HEK293 (cell line): ENCODE measurements around the gene GNG5.

Experiments
- CTCF ChIA-PET: fragments of 350-600 bp; formaldehyde crosslinking; extraction: SDS; loops from one replicate; lab custom pipeline; 2021; ENCODE audit warnings: antibody characterized with exemption; lab: Yijun Ruan, JAX
- POLR2A ChIA-PET: fragments of 300-600 bp; formaldehyde crosslinking; extraction: SDS; loops from one replicate; lab custom pipeline; 2020; ENCODE audit warnings: antibody characterized with exemption, inconsistent platforms; lab: Yijun Ruan, JAX
- H3K27ac ChIP-seq: fragments of 200-500 bp; sonication (Bioruptor generic); 2 replicates; pipeline ENCODE4 v1.5.1; 2014; ENCODE audit warnings: low read depth, low read length, control low read depth, inconsistent platforms; ENCODE audit errors: extremely low read depth
- H3K36me3 ChIP-seq, 2 experiments: fragments of 200-500 bp in 1 of 2; sonication (Bioruptor generic) in 1 of 2; 1 replicate in 1 of 2; 2 replicates in 1 of 2; pipeline ENCODE4 v1.5.1; 2014 to 2017; ENCODE audit warnings: inconsistent platforms in 2 of 2, low read length in 2 of 2; ENCODE audit not compliant: control insufficient read depth in 2 of 2, insufficient read depth in 1 of 2
- H3K4me1 ChIP-seq: fragments of 200-500 bp; sonication (Bioruptor generic); 2 replicates; pipeline ENCODE4 v1.5.1; 2014; ENCODE audit warnings: mild to moderate bottlenecking, low read length, inconsistent platforms; ENCODE audit not compliant: control insufficient read depth, insufficient read depth
- H3K4me3 ChIP-seq: 2 replicates; pipeline ENCODE4 v1.5.1; 2011; ENCODE audit warnings: low read depth, mild to moderate bottlenecking, control low read depth, low read length, moderate library complexity
- H3K9me3 ChIP-seq: fragments of 200-500 bp; sonication (Bioruptor generic); 2 replicates; pipeline ENCODE4 v1.5.1; 2014; ENCODE audit warnings: low read depth, low read length, inconsistent platforms; ENCODE audit not compliant: control insufficient read depth, insufficient read depth
- SCRT2 ChIP-seq: fragments of 450-650 bp; formaldehyde crosslinking; IDR thresholded peaks from 2 replicates; pipeline ENCODE4 v1.5.1; 2016; ENCODE audit warnings: missing biosample characterization, missing genetic modification characterization
- SETDB1 ChIP-seq: IDR thresholded peaks from one replicate; pipeline ENCODE4 v1.6.1; 2017; ENCODE audit warnings: mild to moderate bottlenecking, low read length, moderate library complexity, mixed read lengths; ENCODE audit not compliant: insufficient read length
- YY2 ChIP-seq: fragments of 450-650 bp; formaldehyde crosslinking; IDR thresholded peaks from 2 replicates; pipeline ENCODE4 v1.5.1; 2016; ENCODE audit warnings: missing biosample characterization, missing genetic modification characterization
- ZNF112 ChIP-seq: fragments of 450-650 bp; formaldehyde crosslinking; IDR thresholded peaks from 2 replicates; pipeline ENCODE4 v1.5.0; 2017; ENCODE audit warnings: missing biosample characterization, missing genetic modification characterization
- ZNF391 ChIP-seq: fragments of 450-650 bp; formaldehyde crosslinking; IDR thresholded peaks from 2 replicates; pipeline ENCODE4 v1.5.1; 2016; ENCODE audit warnings: low read depth, missing biosample characterization, missing genetic modification characterization, borderline replicate concordance
- ZNF473 ChIP-seq: fragments of 450-650 bp; formaldehyde crosslinking; IDR thresholded peaks from 2 replicates; pipeline ENCODE4 v1.5.1; 2017; ENCODE audit warnings: missing biosample characterization, missing genetic modification characterization
- ZNF529 ChIP-seq: fragments of 450-650 bp; formaldehyde crosslinking; IDR thresholded peaks from 2 replicates; pipeline ENCODE4 v1.5.1; 2017; ENCODE audit warnings: missing genetic modification characterization, missing biosample characterization; ENCODE audit not compliant: insufficient replicate concordance
- ZNF624 ChIP-seq: fragments of 450-650 bp; formaldehyde crosslinking; IDR thresholded peaks from 2 replicates; pipeline ENCODE4 v1.5.1; 2017; ENCODE audit warnings: missing biosample characterization, missing genetic modification characterization
- ZNF645 ChIP-seq: fragments of 450-650 bp; formaldehyde crosslinking; IDR thresholded peaks from 2 replicates; pipeline ENCODE4; 2016; ENCODE audit warnings: missing biosample characterization, missing genetic modification characterization
- ZNF660 ChIP-seq: fragments of 450-650 bp; IDR thresholded peaks from 2 replicates; pipeline ENCODE4 v1.5.1; 2018; ENCODE audit warnings: missing biosample characterization, mild to moderate bottlenecking, missing genetic modification characterization
- ZNF677 ChIP-seq: fragments of 450-650 bp; IDR thresholded peaks from 2 replicates; pipeline ENCODE4 v1.5.0; 2018; ENCODE audit warnings: missing biosample characterization, mild to moderate bottlenecking, missing genetic modification characterization, moderate library complexity
- ZNF837 ChIP-seq: fragments of 450-650 bp; formaldehyde crosslinking; IDR thresholded peaks from 2 replicates; pipeline ENCODE4 v1.5.1; 2016; ENCODE audit warnings: missing biosample characterization, missing genetic modification characterization
- TF ChIP-seq, protein P1 (sequence below): fragments of 450-650 bp; formaldehyde crosslinking; IDR thresholded peaks from 2 replicates; pipeline ENCODE4 v1.5.1; 2017; ENCODE audit warnings: missing biosample characterization, missing genetic modification characterization
- TF ChIP-seq, protein P2 (sequence below): fragments of 450-650 bp; formaldehyde crosslinking; IDR thresholded peaks from 2 replicates; pipeline ENCODE4 v1.5.1; 2017; ENCODE audit warnings: missing biosample characterization, missing genetic modification characterization

The GNG5 gene

DNA sequence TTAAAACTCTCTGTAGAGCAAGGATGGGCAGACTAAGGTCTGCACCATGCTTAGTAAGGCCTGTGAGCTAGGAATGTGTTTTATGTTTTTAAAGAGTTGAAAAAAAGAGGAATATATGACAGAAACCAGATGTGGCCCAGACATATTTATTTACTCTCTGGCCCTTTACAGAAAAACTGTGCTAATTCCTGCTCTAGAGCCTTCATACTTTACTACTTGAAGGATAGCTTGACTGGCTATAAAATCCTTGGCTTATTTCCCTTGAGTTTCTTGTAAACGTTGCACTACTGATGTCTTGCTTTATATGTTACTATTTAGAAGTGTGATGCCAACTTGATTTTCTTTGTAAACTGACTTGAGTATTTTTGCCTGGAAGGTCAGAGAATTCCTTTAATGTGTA, 34.4 kb upstream of the GNG5 start:
- CTCF ChIA-PET, result interaction anchor here (0.6 to 1.6 kb wide), 2 partner anchors 395 to 479 kb away, joined by 3 read pairs; no protein-coding TSS in a partner anchor
- TF ChIP-seq, protein P1, sequence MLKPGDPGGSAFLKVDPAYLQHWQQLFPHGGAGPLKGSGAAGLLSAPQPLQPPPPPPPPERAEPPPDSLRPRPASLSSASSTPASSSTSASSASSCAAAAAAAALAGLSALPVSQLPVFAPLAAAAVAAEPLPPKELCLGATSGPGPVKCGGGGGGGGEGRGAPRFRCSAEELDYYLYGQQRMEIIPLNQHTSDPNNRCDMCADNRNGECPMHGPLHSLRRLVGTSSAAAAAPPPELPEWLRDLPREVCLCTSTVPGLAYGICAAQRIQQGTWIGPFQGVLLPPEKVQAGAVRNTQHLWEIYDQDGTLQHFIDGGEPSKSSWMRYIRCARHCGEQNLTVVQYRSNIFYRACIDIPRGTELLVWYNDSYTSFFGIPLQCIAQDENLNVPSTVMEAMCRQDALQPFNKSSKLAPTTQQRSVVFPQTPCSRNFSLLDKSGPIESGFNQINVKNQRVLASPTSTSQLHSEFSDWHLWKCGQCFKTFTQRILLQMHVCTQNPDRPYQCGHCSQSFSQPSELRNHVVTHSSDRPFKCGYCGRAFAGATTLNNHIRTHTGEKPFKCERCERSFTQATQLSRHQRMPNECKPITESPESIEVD (tag by site-specific recombination), result peak; percentile 25; the same call in 1 of the 2 replicates
- TF ChIP-seq ZNF112 (tag by site-specific recombination), result no peak

DNA sequence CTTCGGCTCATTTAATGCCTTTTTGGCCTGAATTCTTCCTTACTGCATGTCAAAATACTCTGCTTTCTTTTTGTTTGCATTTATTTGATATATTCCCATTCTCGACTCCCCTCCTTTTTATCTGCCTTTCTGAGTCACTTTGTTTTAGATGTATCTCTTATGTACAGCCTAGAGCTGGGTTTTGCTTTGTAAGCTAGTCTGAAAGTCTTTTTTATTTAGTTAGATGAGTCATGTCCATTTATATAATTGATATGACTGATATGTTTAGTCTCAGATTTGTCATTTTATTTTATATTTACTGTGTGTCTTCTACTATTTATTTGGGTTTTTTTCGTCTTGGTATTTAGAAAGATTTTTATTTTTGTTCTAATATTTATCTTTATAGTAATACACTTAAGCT, 33.6 kb upstream of the GNG5 start:
- H3K4me3 ChIP-seq, result no peak overlapping the region
- H3K4me1 ChIP-seq, result no peaks in the 10 kb centered on the region
- TF ChIP-seq ZNF391 (tag by site-specific recombination) (no peak), ZNF837 (tag by site-specific recombination) (no peak), ZNF473 (tag by site-specific recombination) (no peak), ZNF624 (tag by site-specific recombination) (no peak)
- ChIA-PET POLR2A (no interaction called here), CTCF (interaction anchor here (1.6 kb wide), 1 partner anchor 396 kb away, joined by 3 read pairs; no protein-coding TSS in a partner anchor)
- H3K27ac ChIP-seq, result no peak overlapping the region
- no peaks in the 10 kb centered on the region for H3K9me3 ChIP-seq
- peaks cover 0 to 3% of the 10 kb centered on the region in 2 experiments; a peak in 1 of 3 replicates for H3K36me3 ChIP-seq

More for the DNA sequence above, 34.4 kb upstream of the GNG5 start:
- Histone ChIP-seq H3K27ac (no peak overlapping the region), H3K36me3 (peaks cover 0 to 3% of the 10 kb centered on the region in 2 experiments; a peak in 1 of 3 replicates), H3K4me1 (no peaks in the 10 kb centered on the region), H3K4me3 (no peak overlapping the region), H3K9me3 (no peaks in the 10 kb centered on the region)
- POLR2A ChIA-PET, result no interaction called here

DNA sequence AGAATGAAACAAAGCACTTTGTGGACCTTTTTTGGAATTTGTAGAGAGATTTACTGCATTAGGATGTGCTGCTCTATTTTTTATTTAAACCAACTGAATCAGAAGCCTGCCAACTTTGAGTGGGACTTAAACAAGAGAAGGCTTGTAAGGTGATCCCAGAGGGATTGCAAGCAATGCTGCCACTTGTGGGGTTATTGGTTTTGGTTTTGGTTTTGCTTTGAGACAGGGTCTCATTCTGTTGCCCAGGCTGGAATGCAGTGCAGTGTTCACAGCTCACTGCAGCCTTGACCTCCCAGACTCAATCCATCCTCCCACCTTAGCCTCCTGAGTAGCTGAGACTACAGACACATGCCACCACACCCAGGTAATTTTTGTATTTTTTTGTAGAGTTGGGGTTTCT, 32.2 kb upstream of the GNG5 start:
- no peaks in the 10 kb centered on the region for H3K9me3 ChIP-seq
- no peak overlapping the region for H3K4me3 ChIP-seq
- no peaks in the 10 kb centered on the region for H3K4me1 ChIP-seq
- ChIA-PET CTCF (no interaction called here), POLR2A (no interaction called here)
- no peak overlapping the region for H3K27ac ChIP-seq
- TF ChIP-seq YY2, result no peak
- no peak for TF ChIP-seq ZNF529 (tag by site-specific recombination)
- no peak for TF ChIP-seq ZNF645 (tag by site-specific recombination)
- H3K36me3 ChIP-seq, result peaks cover 0 to 3% of the 10 kb centered on the region in 2 experiments; a peak in 1 of 3 replicates

- CTCF ChIA-PET, result interaction anchor here (1.1 kb wide), 1 partner anchor 94 kb away, joined by 5 read pairs; no protein-coding TSS in a partner anchor
- Histone ChIP-seq H3K36me3 (peaks cover 0 to 3% of the 10 kb centered on the region in 2 experiments; a peak in 1 of 3 replicates), H3K9me3 (no peaks in the 10 kb centered on the region), H3K4me3 (no peak overlapping the region), H3K27ac (no peak overlapping the region), H3K4me1 (no peaks in the 10 kb centered on the region)
- TF ChIP-seq, protein P2, sequence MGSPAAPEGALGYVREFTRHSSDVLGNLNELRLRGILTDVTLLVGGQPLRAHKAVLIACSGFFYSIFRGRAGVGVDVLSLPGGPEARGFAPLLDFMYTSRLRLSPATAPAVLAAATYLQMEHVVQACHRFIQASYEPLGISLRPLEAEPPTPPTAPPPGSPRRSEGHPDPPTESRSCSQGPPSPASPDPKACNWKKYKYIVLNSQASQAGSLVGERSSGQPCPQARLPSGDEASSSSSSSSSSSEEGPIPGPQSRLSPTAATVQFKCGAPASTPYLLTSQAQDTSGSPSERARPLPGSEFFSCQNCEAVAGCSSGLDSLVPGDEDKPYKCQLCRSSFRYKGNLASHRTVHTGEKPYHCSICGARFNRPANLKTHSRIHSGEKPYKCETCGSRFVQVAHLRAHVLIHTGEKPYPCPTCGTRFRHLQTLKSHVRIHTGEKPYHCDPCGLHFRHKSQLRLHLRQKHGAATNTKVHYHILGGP (tag by site-specific recombination), result 0 out of 2 replicates have a peak, but pooled peaks have one; percentile 43
- TF ChIP-seq SETDB1, result peak; percentile 30
- TF ChIP-seq ZNF660 (tag by site-specific recombination), result no peak
- TF ChIP-seq ZNF677 (tag by site-specific recombination), result no peak
- peak; percentile 37; the same call in 1 of the 2 replicates for TF ChIP-seq SCRT2 (tag by site-specific recombination)
- POLR2A ChIA-PET, result no interaction called here
Observed at GRCh38 chr1:84525779-84526178, 19.4 kb upstream of the GNG5 start.
